IMR-90 (cell line): Measurements from ENCODE around the gene USP33. TPM values are rescaled to one million over a fixed set of nuclear protein-coding genes. Genes with fewer than 3 reads are reported as not detected.

Source experiments
- ATAC-seq: fragments of 200-7000 bp; cut with Tn5 transposase; 2 replicates; pipeline ENCODE4 v1.9.1; 2020; ENCODE audit warnings: low read depth, mild to moderate bottlenecking, moderate library complexity
- BruUV-seq: library from RNA; stranded (reverse); fragments of 400-500 nt; replicated peaks from 2 replicates; lab custom pipeline; 2021; lab: Mats Ljungman, UMichigan
- CTCF ChIA-PET: fragments of 300-600 bp; formaldehyde crosslinking; extraction: SDS; loops from one replicate; lab custom pipeline; 2021; ENCODE audit warnings: antibody characterized with exemption; lab: Yijun Ruan, JAX
- POLR2A ChIA-PET: fragments of 300-600 bp; sonication (Branson Sonifier 250); formaldehyde crosslinking; loops from one replicate; lab custom pipeline; 2022; ENCODE audit warnings: antibody characterized with exemption; ENCODE audit not compliant: unreplicated experiment; lab: Charles Lee
- DNase-seq: peaks from one replicate; pipeline ENCODE4 v3.0.0; 2013
- H2AFZ ChIP-seq: replicated peaks from 2 replicates; pipeline ENCODE3; 2013; ENCODE audit warnings: low read length, mild to moderate bottlenecking; ENCODE audit not compliant: poor library complexity
- H2AK5ac ChIP-seq: 2 replicates; pipeline ENCODE4 v1.6.1; 2013; ENCODE audit warnings: low read depth, low read length, inconsistent platforms
- H2AK9ac ChIP-seq: replicated peaks from 2 replicates; pipeline ENCODE3; 2013; ENCODE audit warnings: mild to moderate bottlenecking, low read depth, low read length, moderate library complexity; ENCODE audit not compliant: poor library complexity
- H2BK120ac ChIP-seq: 2 replicates; pipeline ENCODE4 v1.6.1; 2013; ENCODE audit warnings: low read depth, low read length, inconsistent platforms
- H2BK15ac ChIP-seq: 3 replicates; pipeline ENCODE4 v1.6.1; 2013; ENCODE audit warnings: low read depth, low read length, inconsistent platforms
- H2BK20ac ChIP-seq: 2 replicates; pipeline ENCODE4 v1.6.1; 2013; ENCODE audit warnings: low read depth, mild to moderate bottlenecking, inconsistent platforms, low read length, moderate library complexity
- H2BK5ac ChIP-seq: 2 replicates; pipeline ENCODE4 v1.6.1; 2013; ENCODE audit warnings: mild to moderate bottlenecking, low read depth, low read length, inconsistent platforms; ENCODE audit not compliant: poor library complexity, severe bottlenecking
- H3K14ac ChIP-seq: replicated peaks from 2 replicates; pipeline ENCODE4 v1.6.1; 2013; ENCODE audit warnings: low read depth, low read length, inconsistent platforms
- H3K18ac ChIP-seq: 2 replicates; pipeline ENCODE4 v1.6.1; 2013; ENCODE audit warnings: low read depth, low read length, control low read depth
- H3K23ac ChIP-seq: 2 replicates; pipeline ENCODE4 v1.6.1; 2013; ENCODE audit warnings: low read depth, low read length, inconsistent platforms
- H3K27ac ChIP-seq: 2 replicates; pipeline ENCODE4 v1.5.1; 2013; ENCODE audit warnings: mild to moderate bottlenecking, control low read depth, low read length; ENCODE audit not compliant: insufficient read depth
- H3K27me3 ChIP-seq: 2 replicates; pipeline ENCODE4 v1.6.1; 2013; ENCODE audit warnings: low read length; ENCODE audit not compliant: control insufficient read depth, insufficient read depth
- H3K36me3 ChIP-seq: 2 replicates; pipeline ENCODE4 v1.6.1; 2013; ENCODE audit warnings: low read length, mixed read lengths; ENCODE audit not compliant: control insufficient read depth, insufficient read depth
- H3K4ac ChIP-seq: 2 replicates; pipeline ENCODE4 v1.6.1; 2013; ENCODE audit warnings: low read depth, low read length, inconsistent platforms
- H3K4me1 ChIP-seq: 2 replicates; pipeline ENCODE4 v1.6.1; 2013; ENCODE audit warnings: low read length, mixed read lengths; ENCODE audit not compliant: control insufficient read depth, insufficient read depth
- H3K4me2 ChIP-seq: 2 replicates; pipeline ENCODE4 v1.6.1; 2013; ENCODE audit warnings: low read depth, mild to moderate bottlenecking, control low read depth, low read length, moderate library complexity
- H3K4me3 ChIP-seq: 2 replicates; pipeline ENCODE4 v1.5.1; 2013; ENCODE audit warnings: low read depth, mild to moderate bottlenecking, control low read depth, low read length, moderate library complexity; ENCODE audit not compliant: insufficient read depth
- H3K56ac ChIP-seq: 2 replicates; pipeline ENCODE4 v1.6.1; 2013; ENCODE audit warnings: low read length, inconsistent platforms; ENCODE audit not compliant: insufficient read depth; ENCODE audit errors: extremely low read depth
- H3K79me1 ChIP-seq, 2 experiments: 2 replicates each; pipeline ENCODE4 v1.6.1; 2013; ENCODE audit warnings: low read length in 2 of 2, inconsistent platforms in 1 of 2, low read depth in 1 of 2
- H3K9ac ChIP-seq: 2 replicates; pipeline ENCODE4 v1.6.1; 2013; ENCODE audit warnings: low read depth, low read length, control low read depth
- H3K9me1 ChIP-seq: 2 replicates; pipeline ENCODE4 v1.6.1; 2013; ENCODE audit warnings: low read length, inconsistent platforms; ENCODE audit not compliant: insufficient read depth
- H3K9me3 ChIP-seq: 2 replicates; pipeline ENCODE4 v1.6.1; 2013; ENCODE audit warnings: low read length; ENCODE audit not compliant: control insufficient read depth, insufficient read depth
- H4K20me1 ChIP-seq: 2 replicates; pipeline ENCODE4 v1.6.1; 2013; ENCODE audit warnings: low read length, inconsistent platforms; ENCODE audit not compliant: insufficient read depth
- H4K5ac ChIP-seq: 2 replicates; pipeline ENCODE4 v1.6.1; 2013; ENCODE audit warnings: mild to moderate bottlenecking, low read depth, low read length, control low read depth
- H4K8ac ChIP-seq, 2 experiments: 2 replicates each; pipeline ENCODE4 v1.6.1; 2013; ENCODE audit warnings: low read depth in 2 of 2, low read length in 2 of 2, control low read depth in 1 of 2, inconsistent platforms in 1 of 2
- H4K91ac ChIP-seq: 2 replicates; pipeline ENCODE4 v1.6.1; 2013; ENCODE audit warnings: low read depth, low read length, inconsistent platforms; ENCODE audit not compliant: insufficient read depth
- BHLHE40 ChIP-seq: fragments of 150-350 bp; IDR thresholded peaks from 2 replicates; pipeline ENCODE4 v1.6.1; 2016; ENCODE audit warnings: mild to moderate bottlenecking, low read depth, low read length
- CEBPB ChIP-seq: IDR thresholded peaks from 2 replicates; pipeline ENCODE4 v1.6.1; 2012; ENCODE audit warnings: low read depth, low read length, improper control_type of control experiment
- MXI1 ChIP-seq: IDR thresholded peaks from 2 replicates; pipeline ENCODE4 v1.6.1; 2012; ENCODE audit warnings: low read depth, mild to moderate bottlenecking, low read length, moderate library complexity, borderline replicate concordance
- NFE2L2 ChIP-seq: fragments of 150-350 bp; IDR thresholded peaks from 2 replicates; pipeline ENCODE4 v1.6.1; 2016; ENCODE audit warnings: low read depth, mild to moderate bottlenecking, low read length
- RFX5 ChIP-seq: IDR thresholded peaks from 2 replicates; pipeline ENCODE4 v1.8.0; 2012; ENCODE audit warnings: low read depth, mild to moderate bottlenecking, low read length, moderate library complexity
- SMC3 ChIP-seq: fragments of 150-350 bp; IDR thresholded peaks from 2 replicates; pipeline ENCODE4 v1.6.1; 2016; ENCODE audit warnings: low read depth, mild to moderate bottlenecking, antibody characterized with exemption, low read length, moderate library complexity
- USF2 ChIP-seq: fragments of 150-350 bp; IDR thresholded peaks from 2 replicates; pipeline ENCODE4 v1.6.1; 2017; ENCODE audit warnings: mild to moderate bottlenecking, antibody characterized with exemption, low read length, low read depth
- WGBS, 2 experiments: methylation state at CpG; one replicate each; pipeline versions ENCODE4 v1.1.5 to v1.1.7; 2013; ENCODE audit warnings: missing lambda C conversion rate in 2 of 2; ENCODE audit not compliant: insufficient read length in 1 of 2; ENCODE audit errors: extremely low coverage in 2 of 2; 5-methylcytosine and 5-hydroxymethylcytosine counted together
- dilution Hi-C: fragments of 300-500 bp; cut with HindIII; formaldehyde crosslinking; loops from one replicate; pipeline ENCODE4 v1.14.3; 2018; ENCODE audit warnings: low sequenced_read_pairs; ENCODE audit not compliant: unreplicated experiment
- in situ Hi-C: fragments of 300-500 bp; cut with MboI; formaldehyde crosslinking; loops from 3 replicates; pipeline ENCODE4 v1.14.3; 2019; ENCODE audit warnings: low sequenced_read_pairs, inconsistent platforms, mixed read lengths
- intact Hi-C: fragments of 100-400 bp; cut with micrococcal nuclease; formaldehyde crosslinking; loops from 2 replicates; pipeline ENCODE4 v1.10.0; 2022
- polyA plus RNA-seq, 3 experiments: library from polyadenylated mRNA; depleted of rRNA; stranded (reverse); fragments of >200 nt; gene quantifications; 2 replicates each; pipeline ENCODE4 v1.2.3, GENCODE V29; 2012; ENCODE audit warnings: low replicate concordance in 1 of 3
- total RNA-seq: library from RNA; depleted of rRNA; stranded (reverse); fragments of >200 nt; gene quantifications from 2 replicates; pipeline ENCODE4 v1.2.3, GENCODE V29; 2012

USP33 gene
- total and polyA plus RNA-seq, 2 of the 4 experiments (the other 2 are of a cell fraction) = 33.7 to 64.5 TPM

GRCh38 chr1:77659879-77660593 lies 99.6 kb downstream of the USP33 start:
- Histone ChIP-seq H3K27me3 (no peaks in the 10 kb centered on the region), H2AK5ac (no peak overlapping the region), H3K14ac (no peak overlapping the region), H3K27ac (no peak overlapping the region), H2BK120ac (no peak overlapping the region), H3K4me2 (no peak overlapping the region), H4K20me1 (peaks cover 42% of the 10 kb centered on the region), H2AFZ (no peak overlapping the region), H2BK15ac (no peak overlapping the region), H3K4me3 (no peak overlapping the region), H3K4me1 (peaks cover under 1% of the 10 kb centered on the region; the same call in 1 of the 2 replicates), H3K9me1 (no peaks in the 10 kb centered on the region), H3K79me1 (peaks cover 12 to 65% of the 10 kb centered on the region in 2 experiments), H3K18ac (no peak overlapping the region), H3K23ac (no peak overlapping the region), H2BK20ac (no peak overlapping the region), H2AK9ac (no peak overlapping the region), H3K9me3 (no peaks in the 10 kb centered on the region), H3K9ac (no peak overlapping the region), H4K91ac (no peak overlapping the region), H2BK5ac (no peak overlapping the region), H4K8ac (no peak overlapping the region), H3K36me3 (0 out of 2 replicates have a peak, but pooled peaks cover 2% of the 10 kb centered on the region), H3K4ac (no peak overlapping the region), H4K5ac (no peak overlapping the region), H3K56ac (no peak overlapping the region)
- in situ Hi-C loops = no loop called here
- no peak for DNase-seq
- CTCF ChIA-PET = interaction anchor here (0.7 kb wide), 1 partner anchor 493 kb away, joined by 3 read pairs; no protein-coding TSS in a partner anchor
- no TSS peak for BruUV-seq
- no peak for ATAC-seq
- POLR2A ChIA-PET = no interaction called here
- intact Hi-C loops = no loop called here
- dilution Hi-C loops = no loop called here
- TF ChIP-seq MXI1 (no peak), USF2 (no peak), CEBPB (no peak), NFE2L2 (no peak), SMC3 (no peak), RFX5 (no peak), BHLHE40 (no peak)
- 100% methylated on average over 1 to 2 of the region's 4 CpGs for WGBS, 2 experiments
